Skeletal muscle tissue (tissue), 4 donors: ENCODE measurements around the gene KCP. TPM values are rescaled to one million over a fixed set of nuclear protein-coding genes. Genes with fewer than 3 reads are reported as not detected.
"Not testable (repeated sequence)": the region's sequence is repeated elsewhere in the genome, so short reads cannot be mapped to it uniquely, and the experiment has no call there.

ENCODE experiments used
- H3K27ac ChIP-seq: one replicate; pipeline ENCODE4 v1.7.0; 2013; ENCODE audit warnings: mild to moderate bottlenecking, low read depth, low read length, inconsistent platforms
- H3K27me3 ChIP-seq, 3 donors: one replicate each; pipeline ENCODE4 v1.7.0; 2013; ENCODE audit warnings: low read length in 3 of 3; ENCODE audit not compliant: control insufficient read depth in 3 of 3, insufficient read depth in 3 of 3
- H3K36me3 ChIP-seq, 3 donors: one replicate each; pipeline ENCODE4 v1.7.0; 2013; ENCODE audit warnings: low read length in 3 of 3; ENCODE audit not compliant: control insufficient read depth in 3 of 3, insufficient read depth in 3 of 3
- H3K4me1 ChIP-seq, 3 donors: one replicate each; pipeline ENCODE4 v1.7.0; 2013; ENCODE audit warnings: low read length in 3 of 3, mild to moderate bottlenecking in 3 of 3; ENCODE audit not compliant: control insufficient read depth in 3 of 3, insufficient read depth in 3 of 3
- H3K4me3 ChIP-seq, 3 donors: one replicate each; pipeline ENCODE4 v1.7.0; 2013; ENCODE audit warnings: low read length in 3 of 3
- H3K9ac ChIP-seq, 3 donors: one replicate each; pipeline ENCODE4 v1.7.0; 2013; ENCODE audit warnings: low read length in 3 of 3, mild to moderate bottlenecking in 3 of 3, moderate library complexity in 2 of 3, low read depth in 1 of 3
- H3K9me3 ChIP-seq, 3 donors: one replicate each; pipeline ENCODE4 v1.7.0; 2013; ENCODE audit warnings: low read length in 3 of 3; ENCODE audit not compliant: control insufficient read depth in 3 of 3
- total RNA-seq: library from RNA; depleted of rRNA; stranded (reverse); fragments of >200 nt; gene quantifications from one replicate; pipeline ENCODE4 v1.2.3, GENCODE V29; 2014
- donor health status: Osteomylitis.

Gene KCP
- total RNA-seq, 1 donor from 2014 or later, result under 0.01 TPM

- Histone ChIP-seq H3K4me3 (no peak overlapping the region), H3K36me3 (peaks cover 0 to 4% (median 0%) of the 10 kb centered on the region in 3 donors)
Observed at GRCh38 chr7:128946936-128947830, 36.7 kb upstream of the KCP start.

GRCh38 chr7:128945668-128946366 lies 35.3 kb upstream of the KCP start:
- Histone ChIP-seq H3K9ac (no peak overlapping the region), H3K27ac (no peak overlapping the region), H3K36me3 (no peaks in the 10 kb centered on the region), H3K27me3 (peaks cover 0 to 10% (median 7%) of the 10 kb centered on the region in 3 donors), H3K4me1 (no peaks in the 10 kb centered on the region), H3K9me3 (no peaks in the 10 kb centered on the region), H3K4me3 (no peak overlapping the region)

More at GRCh38 chr7:128946936-128947830, 36.7 kb upstream of the KCP start:
- Histone ChIP-seq H3K27me3 (peaks cover 0 to 6% (median 3%) of the 10 kb centered on the region in 3 donors), H3K4me1 (no peaks in the 10 kb centered on the region), H3K9ac (no peak overlapping the region), H3K9me3 (no peaks in the 10 kb centered on the region), H3K27ac (no peak overlapping the region)

DNA sequence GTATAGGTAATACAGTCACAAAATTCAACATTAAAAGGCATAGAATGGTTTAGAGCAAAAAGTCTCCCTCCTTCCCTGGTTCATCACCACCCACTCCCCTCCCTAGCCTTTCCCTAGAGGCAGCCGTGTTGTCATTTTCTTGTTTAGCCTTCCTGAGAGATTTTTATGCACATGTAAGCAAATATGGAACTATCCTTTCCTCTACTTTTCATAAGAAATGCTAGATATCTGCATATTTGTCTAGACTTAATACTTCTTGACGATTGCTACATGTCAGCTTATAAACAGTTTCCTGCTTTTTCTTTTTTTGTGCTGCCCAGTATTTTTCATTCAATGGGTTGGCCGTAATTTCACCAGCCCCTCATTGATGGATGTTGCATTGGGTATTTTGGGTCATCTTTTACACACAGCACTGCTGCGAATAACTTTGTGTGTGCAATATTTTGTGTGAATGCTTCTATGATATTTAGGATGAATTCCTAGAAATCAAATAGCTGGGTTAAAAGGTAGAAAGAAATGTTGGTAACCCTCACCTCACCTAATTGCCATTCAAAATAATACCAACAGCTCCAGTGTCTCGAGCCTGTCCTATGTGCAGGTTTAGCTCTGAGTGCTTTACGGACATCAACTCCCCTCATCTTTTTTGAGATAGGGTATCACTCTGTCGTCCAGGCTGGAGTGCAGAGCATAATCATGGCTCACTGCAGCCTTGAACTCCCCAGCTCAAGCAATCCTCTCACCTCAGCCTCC lies 34.2 kb upstream of the KCP start:
- H3K9ac ChIP-seq, result no peak overlapping the region
- no peaks in the 10 kb centered on the region for H3K9me3 ChIP-seq
- no peaks in the 10 kb centered on the region for H3K36me3 ChIP-seq
- no peak overlapping the region for H3K27ac ChIP-seq
- no peak overlapping the region for H3K4me3 ChIP-seq
- peaks cover 6 to 12% (median 7%) of the 10 kb centered on the region in 3 donors for H3K27me3 ChIP-seq
- H3K4me1 ChIP-seq, result no peaks in the 10 kb centered on the region

- H3K9me3 ChIP-seq, H3K36me3 ChIP-seq, H3K27ac ChIP-seq, H3K9ac ChIP-seq, H3K4me3 ChIP-seq, H3K4me1 ChIP-seq: not testable (repeated sequence)
- H3K27me3 ChIP-seq, result peaks cover 15 to 23% (median 17%) of the 10 kb centered on the region in 3 donors
Observed at GRCh38 chr7:128943251-128943650, 32.7 kb upstream of the KCP start.

DNA sequence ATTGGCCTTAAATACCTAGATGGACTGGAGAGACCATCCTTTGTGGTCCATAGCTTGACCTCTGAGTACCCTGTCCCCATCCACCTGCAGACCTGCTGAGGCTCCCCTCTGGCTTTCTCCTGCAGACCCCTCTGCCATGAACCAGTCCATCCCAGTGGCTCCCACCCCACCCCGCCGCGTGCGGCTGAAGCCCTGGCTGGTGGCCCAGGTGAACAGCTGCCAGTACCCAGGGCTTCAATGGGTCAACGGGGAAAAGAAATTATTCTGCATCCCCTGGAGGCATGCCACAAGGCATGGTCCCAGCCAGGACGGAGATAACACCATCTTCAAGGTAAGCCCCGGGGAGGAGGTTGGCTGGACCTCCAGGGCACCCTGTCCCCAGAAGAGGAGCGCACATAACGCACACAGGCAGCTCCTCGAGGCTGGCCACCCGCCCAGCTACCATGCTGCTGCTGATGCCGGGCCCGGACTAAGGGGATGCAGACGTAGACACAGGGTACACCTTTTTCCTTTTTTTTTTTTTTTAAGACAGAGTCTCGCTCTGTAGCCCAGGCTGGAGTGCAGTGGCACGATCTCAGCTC lies 31.5 kb upstream of the KCP start:
- Histone ChIP-seq H3K36me3 (no peaks in the 10 kb centered on the region), H3K9me3 (no peaks in the 10 kb centered on the region), H3K4me3 (no peak overlapping the region), H3K27me3 (peaks cover 22 to 25% (median 23%) of the 10 kb centered on the region in 3 donors), H3K27ac (no peak overlapping the region), H3K4me1 (peaks cover 6 to 13% (median 7%) of the 10 kb centered on the region in 3 donors), H3K9ac (no peak overlapping the region)

DNA sequence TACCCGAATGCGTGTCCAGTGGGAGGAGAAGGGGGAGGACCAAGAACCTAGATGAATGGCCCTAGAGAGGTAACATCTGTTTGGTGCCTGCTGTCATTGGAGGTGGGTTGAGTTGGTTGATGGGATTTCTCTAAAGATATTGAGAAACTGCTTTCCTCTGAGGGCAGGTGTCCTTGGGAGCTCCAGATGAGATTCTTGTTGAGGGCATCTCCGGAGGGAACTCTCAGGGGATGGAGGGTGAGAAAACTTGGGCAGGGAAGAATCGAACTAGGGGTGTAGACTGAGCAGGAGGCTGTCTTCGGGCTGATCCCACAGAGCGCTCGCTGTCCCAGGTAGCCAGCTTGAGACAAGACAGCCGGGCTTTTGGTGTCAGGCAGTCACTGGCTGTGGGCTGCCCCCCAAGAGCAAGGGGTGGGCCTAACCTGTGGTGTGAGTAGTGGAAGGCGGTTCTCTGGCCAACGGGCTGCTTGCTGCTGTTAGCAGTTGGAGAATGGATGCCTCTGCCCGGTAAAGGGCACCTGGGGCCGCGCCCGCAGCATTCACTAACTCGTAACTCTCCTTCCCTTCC lies 30.9 kb upstream of the KCP start:
- Histone ChIP-seq H3K9me3 (no peaks in the 10 kb centered on the region), H3K27ac (no peak overlapping the region), H3K4me3 (no peak overlapping the region), H3K36me3 (no peaks in the 10 kb centered on the region), H3K27me3 (peaks cover 21 to 26% (median 22%) of the 10 kb centered on the region in 3 donors), H3K9ac (no peak overlapping the region), H3K4me1 (peaks cover 6 to 14% (median 7%) of the 10 kb centered on the region in 3 donors)

GRCh38 chr7:128940494-128941322 lies 30.2 kb upstream of the KCP start:
- H3K9ac ChIP-seq, result no peak overlapping the region
- no peaks in the 10 kb centered on the region for H3K9me3 ChIP-seq
- H3K36me3 ChIP-seq, result no peaks in the 10 kb centered on the region
- H3K27ac ChIP-seq, result peak overlapping the region; percentile 7
- peak overlapping the region in 1 of 3 donors; percentile 9 for H3K4me3 ChIP-seq
- peaks cover 18 to 23% (median 22%) of the 10 kb centered on the region in 3 donors for H3K27me3 ChIP-seq
- peaks cover 6 to 14% (median 7%) of the 10 kb centered on the region in 3 donors for H3K4me1 ChIP-seq

DNA sequence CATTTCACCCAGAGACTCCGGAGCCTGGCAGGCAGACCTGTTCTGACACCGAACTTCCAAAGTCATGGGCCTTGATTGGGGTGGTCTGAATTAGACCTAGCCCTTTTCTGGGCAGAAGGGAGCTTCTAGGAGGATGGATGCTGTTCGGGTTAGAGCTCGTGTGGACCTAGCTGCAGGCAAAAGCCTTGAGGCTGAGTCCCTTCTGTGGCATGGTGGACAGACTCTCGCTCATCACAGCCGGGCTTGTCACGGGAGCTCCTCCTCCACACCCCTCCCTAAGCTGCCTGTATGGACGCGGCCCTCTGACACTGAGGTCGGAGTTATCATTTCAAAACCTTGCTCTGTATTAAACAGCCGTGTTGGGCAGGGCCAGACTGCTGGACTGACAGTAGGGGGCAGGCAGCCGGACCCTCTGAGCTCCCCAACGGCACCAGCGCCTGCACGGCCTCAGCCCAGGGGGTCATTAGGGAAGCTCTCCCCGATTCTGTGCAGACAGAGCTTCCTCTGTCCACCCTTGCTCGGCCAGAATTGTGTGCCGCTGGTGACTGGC lies 29.4 kb upstream of the KCP start:
- Histone ChIP-seq H3K4me1 (peaks cover 6 to 14% (median 7%) of the 10 kb centered on the region in 3 donors), H3K9me3 (no peaks in the 10 kb centered on the region), H3K4me3 (peak overlapping the region in 1 of 3 donors; percentile 9), H3K9ac (no peak overlapping the region), H3K27me3 (peaks cover 18 to 30% (median 28%) of the 10 kb centered on the region in 3 donors), H3K27ac (peak overlapping the region; percentile 7), H3K36me3 (no peaks in the 10 kb centered on the region)
